SK-N-SH (cell line): ENCODE results near the gene THBS2. TPM values are rescaled to one million over a fixed set of nuclear protein-coding genes. Genes with fewer than 3 reads are reported as not detected.

Experiments used
- CTCF ChIA-PET: fragments of 300-600, 350-600 bp; formaldehyde crosslinking; extraction: SDS; loops from one replicate; lab custom pipeline; 2021; lab: Yijun Ruan, JAX
- POLR2A ChIA-PET: fragments of 350-600 bp; sonication (Branson Sonifier 250); formaldehyde crosslinking; extraction: SDS; loops from one replicate; lab custom pipeline; 2020; ENCODE audit warnings: antibody characterized with exemption, inconsistent platforms; lab: Yijun Ruan, JAX
- DNase-seq: peaks from one replicate; pipeline ENCODE4 v3.0.0; 2012
- H2AFZ ChIP-seq: fragments of 200-600 bp; sonication (generic); 2 replicates; pipeline ENCODE4 v1.8.1; 2016; ENCODE audit warnings: antibody characterized with exemption, mild to moderate bottlenecking, low read depth
- H3F3A ChIP-seq: fragments of 200-600 bp; sonication (generic); replicated peaks from 2 replicates; pipeline ENCODE3; 2016; ENCODE audit warnings: antibody characterized with exemption, mild to moderate bottlenecking; ENCODE audit not compliant: insufficient read depth
- H3K27ac ChIP-seq, 2 experiments: fragments of 200-500 bp in 1 of 2; fragments of 200-600 bp in 1 of 2; sonication (Bioruptor generic) in 1 of 2; sonication (generic), shearing (Covaris generic) in 1 of 2; 2 replicates each; pipeline versions ENCODE4 v1.5.1 to v1.6.1; 2014 to 2016; ENCODE audit warnings: low read depth in 2 of 2, inconsistent platforms in 1 of 2, low read length in 1 of 2, mild to moderate bottlenecking in 1 of 2, mixed read lengths in 1 of 2
- H3K27me3 ChIP-seq: fragments of 200-600 bp; sonication (generic), shearing (Covaris generic); 2 replicates; pipeline ENCODE4 v1.6.1; 2016; ENCODE audit warnings: mixed run types; ENCODE audit not compliant: insufficient read depth
- H3K36me3 ChIP-seq, 2 experiments: fragments of 200-500 bp in 1 of 2; fragments of 200-600 bp in 1 of 2; sonication (Bioruptor generic) in 1 of 2; sonication (generic) in 1 of 2; replicated peaks in 1 of 2; 2 replicates each; pipeline versions ENCODE3 to v1.5.1; 2014 to 2016; ENCODE audit warnings: low read length in 1 of 2, mild to moderate bottlenecking in 1 of 2; ENCODE audit not compliant: insufficient read depth in 2 of 2, control insufficient read depth in 1 of 2
- H3K4me1 ChIP-seq, 2 experiments: fragments of 200-500 bp in 1 of 2; fragments of 200-600 bp in 1 of 2; sonication (Bioruptor generic) in 1 of 2; sonication (generic), shearing (Covaris generic) in 1 of 2; 2 replicates each; pipeline versions ENCODE4 v1.5.1 to v1.6.1; 2014 to 2016; ENCODE audit warnings: low read depth in 1 of 2, low read length in 1 of 2, mixed run types in 1 of 2; ENCODE audit not compliant: insufficient read depth in 2 of 2, control insufficient read depth in 1 of 2
- H3K4me2 ChIP-seq: fragments of 200-600 bp; sonication (generic), shearing (Covaris generic); 2 replicates; pipeline ENCODE4 v1.6.1; 2017; ENCODE audit warnings: mixed run types
- H3K4me3 ChIP-seq, 2 experiments: fragments of 200-500 bp in 1 of 2; fragments of 200-600 bp in 1 of 2; sonication (Bioruptor generic) in 1 of 2; sonication (generic), shearing (Covaris generic) in 1 of 2; 2 replicates each; pipeline versions ENCODE4 v1.5.1 to v1.8.1; 2014 to 2016; ENCODE audit warnings: low read depth in 2 of 2, inconsistent platforms in 1 of 2, low read length in 1 of 2, mild to moderate bottlenecking in 1 of 2, mixed read lengths in 1 of 2, moderate library complexity in 1 of 2
- H3K79me2 ChIP-seq: fragments of 200-600 bp; sonication (generic); 2 replicates; pipeline ENCODE4 v1.8.1; 2017; ENCODE audit warnings: mild to moderate bottlenecking; ENCODE audit not compliant: insufficient read depth
- H3K9ac ChIP-seq: fragments of 200-600 bp; sonication (generic); 2 replicates; pipeline ENCODE4 v1.6.1; 2017; ENCODE audit warnings: mixed run types
- H3K9me2 ChIP-seq: fragments of 200-600 bp; sonication (generic); 2 replicates; pipeline ENCODE4 v1.6.1; 2017; ENCODE audit warnings: mixed run types
- H3K9me3 ChIP-seq: fragments of 200-600 bp; sonication (generic); 2 replicates; pipeline ENCODE4 v1.6.1; 2017; ENCODE audit warnings: mixed run types, mild to moderate bottlenecking, moderate library complexity
- H4K20me1 ChIP-seq: fragments of 200-600 bp; sonication (generic); 2 replicates; pipeline ENCODE4 v1.6.1; 2017; ENCODE audit warnings: mild to moderate bottlenecking, mixed run types; ENCODE audit not compliant: insufficient read depth
- CHD2 ChIP-seq: fragments of 150-350 bp; IDR thresholded peaks from 2 replicates; pipeline ENCODE4 v1.6.1; 2018; ENCODE audit warnings: low read length; ENCODE audit not compliant: partially characterized antibody
- EP300 ChIP-seq, 2 experiments: IDR thresholded peaks; 2 replicates each; pipeline versions ENCODE4 v1.4.0 to v1.6.1; 2012; ENCODE audit warnings: borderline replicate concordance in 1 of 2, low read depth in 1 of 2, low read length in 1 of 2
- FOXM1 ChIP-seq: IDR thresholded peaks from 2 replicates; pipeline ENCODE4 v1.4.0; 2012; ENCODE audit warnings: low read depth, mild to moderate bottlenecking
- GABPA ChIP-seq: IDR thresholded peaks from 2 replicates; pipeline ENCODE4 v1.4.0; 2012; ENCODE audit warnings: low read depth, mild to moderate bottlenecking
- GATA2 ChIP-seq: sonication (generic); formaldehyde crosslinking; IDR thresholded peaks from 2 replicates; pipeline ENCODE4 v1.5.0; 2020; ENCODE audit warnings: mild to moderate bottlenecking, missing genetic modification reagents
- JUND ChIP-seq: IDR thresholded peaks from 2 replicates; pipeline ENCODE4 v1.4.0; 2012
- MAX ChIP-seq: IDR thresholded peaks from 2 replicates; pipeline ENCODE4 v1.4.0; 2012; ENCODE audit warnings: low read depth
- MEF2A ChIP-seq: IDR thresholded peaks from 2 replicates; pipeline ENCODE4 v1.4.0; 2012; ENCODE audit warnings: low read depth, borderline replicate concordance
- MXI1 ChIP-seq: IDR thresholded peaks from 2 replicates; pipeline ENCODE4 v1.6.1; 2012; ENCODE audit warnings: mild to moderate bottlenecking, low read depth, low read length, improper control_type of control experiment
- NRF1 ChIP-seq: IDR thresholded peaks from 2 replicates; pipeline ENCODE4 v1.6.1; 2012; ENCODE audit warnings: low read depth, mild to moderate bottlenecking, low read length
- PBX3 ChIP-seq: IDR thresholded peaks from 2 replicates; pipeline ENCODE4; 2012
- REST ChIP-seq: IDR thresholded peaks from 2 replicates; pipeline ENCODE4 v1.6.1; 2012; ENCODE audit warnings: mild to moderate bottlenecking, low read depth, low read length, moderate library complexity
- RXRA ChIP-seq: IDR thresholded peaks from 2 replicates; pipeline ENCODE4 v1.4.0; 2012; ENCODE audit warnings: low read depth, mild to moderate bottlenecking, borderline replicate concordance
- SIN3A ChIP-seq: IDR thresholded peaks from 2 replicates; pipeline ENCODE4 v1.6.1; 2012; ENCODE audit warnings: low read depth, mild to moderate bottlenecking, low read length, moderate library complexity, borderline replicate concordance
- TAF1 ChIP-seq: IDR thresholded peaks from 2 replicates; pipeline ENCODE4 v1.6.1; 2012; ENCODE audit warnings: low read depth, mild to moderate bottlenecking, low read length, moderate library complexity, borderline replicate concordance
- TCF12 ChIP-seq: IDR thresholded peaks from 2 replicates; pipeline ENCODE4 v1.4.0; 2012
- TEAD4 ChIP-seq: IDR thresholded peaks from 2 replicates; pipeline ENCODE4 v1.4.0; 2012; ENCODE audit warnings: mild to moderate bottlenecking, borderline replicate concordance; ENCODE audit not compliant: insufficient read depth
- USF2 ChIP-seq: fragments of 150-350 bp; IDR thresholded peaks from 2 replicates; pipeline ENCODE4 v1.6.1; 2017; ENCODE audit warnings: antibody characterized with exemption, low read length, low read depth, borderline replicate concordance
- WGBS: methylation state at CpG from one replicate; pipeline ENCODE4 v1.1.6; 2017; ENCODE audit warnings: low lambda C conversion rate; 5-methylcytosine and 5-hydroxymethylcytosine counted together
- polyA plus RNA-seq, 3 experiments: library from polyadenylated mRNA; depleted of rRNA; stranded (reverse); fragments of >200 nt; gene quantifications; 2 replicates each; pipeline ENCODE4 v1.2.3, GENCODE V29; 2012
- TF ChIP-seq, protein P1 (sequence below): IDR thresholded peaks from 2 replicates; pipeline ENCODE4 v1.4.0; 2012; ENCODE audit warnings: low read depth, borderline replicate concordance

Gene THBS2
- polyA plus RNA-seq, 1 of the 3 experiments (the other 2 are of a cell fraction), result 166 TPM

DNA sequence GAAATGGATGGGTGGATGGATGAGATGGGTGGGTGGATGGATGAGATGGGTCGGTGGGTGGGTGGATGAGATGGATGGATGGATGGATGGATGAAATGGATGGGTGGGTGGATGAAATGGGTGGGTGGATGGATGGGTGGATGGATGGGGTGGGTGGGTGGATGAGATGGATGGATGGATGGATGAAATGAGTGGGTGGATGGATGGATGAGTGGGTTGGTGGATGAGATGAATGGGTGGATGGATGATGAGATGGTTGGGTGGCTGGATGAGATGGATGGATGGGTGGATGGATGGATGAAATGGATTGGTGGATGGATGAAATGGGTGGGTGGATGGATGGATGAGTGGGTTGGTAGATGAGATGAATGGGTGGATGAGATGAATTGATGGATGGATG lies 35.7 kb downstream of the THBS2 start:
- Histone ChIP-seq H3K36me3 (peaks cover 26 to 32% of the 10 kb centered on the region in 2 experiments), H3K27me3 (no peaks in the 10 kb centered on the region)
- POLR2A ChIA-PET, result no interaction called here

DNA sequence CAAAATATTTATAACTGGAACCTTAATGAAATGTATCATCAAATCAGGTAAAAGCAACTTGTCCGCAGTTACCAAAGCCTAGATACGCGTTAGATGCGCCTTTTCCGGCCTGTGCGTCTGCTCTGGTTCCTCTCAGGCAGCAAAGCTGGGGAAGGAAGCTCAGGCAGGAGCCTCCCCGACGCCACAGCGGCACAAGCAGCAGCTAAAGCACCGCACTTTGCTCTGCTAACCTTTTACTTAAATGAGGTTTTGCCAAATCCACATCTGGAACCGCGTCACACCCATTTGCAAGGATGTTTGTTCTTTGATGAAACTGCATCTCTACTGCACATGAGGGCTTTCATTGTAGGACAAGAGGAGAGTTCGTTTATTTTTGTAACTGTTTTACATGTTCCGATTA lies 36.8 kb downstream of the THBS2 start:
- CTCF ChIA-PET, result no interaction called here
- TF ChIP-seq TCF12 (no peak), FOXM1 (no peak), EP300 (IDR thresholded peaks at IDR 0.05; ENCODE audit: borderline replicate concordance in 1 of 2, low read depth in 1 of 2, low read length in 1 of 2) (no peak), REST (no peak), CHD2 (no peak), GABPA (no peak), RXRA (no peak), TAF1 (no peak), NRF1 (no peak), MEF2A (no peak), USF2 (no peak), TEAD4 (no peak), PBX3 (no peak)
- TF ChIP-seq, protein P1, sequence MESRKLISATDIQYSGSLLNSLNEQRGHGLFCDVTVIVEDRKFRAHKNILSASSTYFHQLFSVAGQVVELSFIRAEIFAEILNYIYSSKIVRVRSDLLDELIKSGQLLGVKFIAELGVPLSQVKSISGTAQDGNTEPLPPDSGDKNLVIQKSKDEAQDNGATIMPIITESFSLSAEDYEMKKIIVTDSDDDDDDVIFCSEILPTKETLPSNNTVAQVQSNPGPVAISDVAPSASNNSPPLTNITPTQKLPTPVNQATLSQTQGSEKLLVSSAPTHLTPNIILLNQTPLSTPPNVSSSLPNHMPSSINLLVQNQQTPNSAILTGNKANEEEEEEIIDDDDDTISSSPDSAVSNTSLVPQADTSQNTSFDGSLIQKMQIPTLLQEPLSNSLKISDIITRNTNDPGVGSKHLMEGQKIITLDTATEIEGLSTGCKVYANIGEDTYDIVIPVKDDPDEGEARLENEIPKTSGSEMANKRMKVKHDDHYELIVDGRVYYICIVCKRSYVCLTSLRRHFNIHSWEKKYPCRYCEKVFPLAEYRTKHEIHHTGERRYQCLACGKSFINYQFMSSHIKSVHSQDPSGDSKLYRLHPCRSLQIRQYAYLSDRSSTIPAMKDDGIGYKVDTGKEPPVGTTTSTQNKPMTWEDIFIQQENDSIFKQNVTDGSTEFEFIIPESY, result no peak

More for the DNA sequence above, 35.7 kb downstream of the THBS2 start:
- H3K4me3 ChIP-seq, result no peak overlapping the region
- H4K20me1 ChIP-seq, result no peaks in the 10 kb centered on the region
- H3K9ac ChIP-seq, result no peak overlapping the region
- 72% methylated on average over 1 of the region's 1 CpG for WGBS
- H3K79me2 ChIP-seq, result no peaks in the 10 kb centered on the region
- H3K4me1 ChIP-seq, result peaks cover 0 to 11% of the 10 kb centered on the region in 2 experiments; a peak in 3 of 4 replicates
- no peak overlapping the region for H2AFZ ChIP-seq
- H3K9me3 ChIP-seq, result no peaks in the 10 kb centered on the region
- H3K27ac ChIP-seq, result no peak overlapping the region
- TF ChIP-seq MXI1 (no peak), USF2 (no peak), TEAD4 (no peak), MAX (no peak), SIN3A (no peak), GATA2 (no peak), JUND (no peak)
- no peak overlapping the region for H3K4me2 ChIP-seq
- peaks cover 18% of the 10 kb centered on the region for H3F3A ChIP-seq
- no peak for DNase-seq
- CTCF ChIA-PET, result no interaction called here
- no peaks in the 10 kb centered on the region for H3K9me2 ChIP-seq

More for the DNA sequence above, 36.8 kb downstream of the THBS2 start:
- peak; percentile 0 for DNase-seq
- no peak overlapping the region for H3K9ac ChIP-seq
- H3K9me3 ChIP-seq, result no peaks in the 10 kb centered on the region
- H3K9me2 ChIP-seq, result no peaks in the 10 kb centered on the region
- H3K27me3 ChIP-seq, result no peaks in the 10 kb centered on the region
- no peak overlapping the region for H3K4me2 ChIP-seq
- peaks cover 0 to 11% of the 10 kb centered on the region in 2 experiments; a peak in 3 of 4 replicates for H3K4me1 ChIP-seq
- no peak overlapping the region for H3K27ac ChIP-seq
- POLR2A ChIA-PET, result no interaction called here
- H3F3A ChIP-seq, result peaks cover 18% of the 10 kb centered on the region
- H3K79me2 ChIP-seq, result no peaks in the 10 kb centered on the region
- H3K36me3 ChIP-seq, result peaks cover 20 to 21% of the 10 kb centered on the region in 2 experiments
- 83% methylated on average over 13 of the region's 14 CpGs for WGBS
- H3K4me3 ChIP-seq, result no peak overlapping the region
- H4K20me1 ChIP-seq, result no peaks in the 10 kb centered on the region
- H2AFZ ChIP-seq, result no peak overlapping the region
